Urothelium cell line (cell line): ENCODE measurements around the gene ENPP6.
"Not testable (repeated sequence)": the region's sequence is repeated elsewhere in the genome, so short reads cannot be mapped to it uniquely, and the experiment has no call there.

Experiments
- DNase-seq: peaks from one replicate; pipeline ENCODE4 v3.0.0; 2011; ENCODE audit warnings: low spot score, mixed read lengths
- FAIRE-seq: peaks from 2 replicates; lab custom pipeline; 2011; peaks lifted over from hg19 to GRCh38; lab: Jason Lieb, UNC

The ENPP6 gene

GRCh38 chr4:184066584-184067300, 150.9 kb downstream of the ENPP6 start:
- DNase-seq (no peak), FAIRE-seq (no peak)

DNA sequence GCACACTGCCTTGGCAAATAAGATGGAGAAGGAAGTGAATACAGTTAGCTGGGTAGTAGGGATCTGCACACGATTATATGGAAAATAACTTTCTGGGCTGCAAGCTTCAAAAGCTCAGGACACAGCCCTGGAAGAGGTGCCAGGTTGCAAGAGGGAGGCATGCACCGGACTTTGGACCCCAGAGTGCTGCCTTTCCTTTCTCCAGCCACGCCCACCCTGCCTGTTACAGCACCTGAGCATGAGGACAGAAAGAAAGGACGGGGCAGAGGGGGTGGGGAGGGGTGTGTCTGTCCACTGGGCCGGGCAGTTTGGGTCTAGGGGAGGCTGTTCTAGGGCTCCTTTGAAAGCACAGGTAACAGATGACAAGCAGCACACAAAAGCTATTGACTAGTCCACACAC, 152.8 kb downstream of the ENPP6 start:
- no peak for FAIRE-seq
- DNase-seq, result no peak

- DNase-seq (no peak), FAIRE-seq (no peak)
Observed at GRCh38 chr4:184062769-184063168, 154.9 kb downstream of the ENPP6 start.

DNA sequence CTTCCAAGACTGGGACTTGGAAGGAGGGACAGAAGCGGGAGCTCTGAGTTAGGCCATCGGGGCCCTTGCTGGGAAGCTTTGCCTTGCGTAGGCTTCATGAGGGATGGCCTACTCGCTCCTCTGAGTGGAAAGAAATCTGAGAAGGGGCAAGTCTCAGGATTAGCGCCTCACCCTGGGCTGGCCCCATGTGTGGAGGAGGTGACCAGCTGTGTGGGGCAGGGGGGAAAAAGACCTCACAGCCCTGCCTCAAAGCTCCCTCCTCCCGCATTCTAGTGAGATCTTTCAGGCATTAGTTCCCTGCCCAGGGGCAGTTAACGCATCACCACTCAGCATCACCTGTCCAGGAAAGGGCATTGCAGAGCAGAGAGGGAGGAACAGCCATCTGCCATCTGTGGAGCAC, 156.1 kb downstream of the ENPP6 start:
- no peak for FAIRE-seq
- DNase-seq, result no peak

GRCh38 chr4:184059099-184059498, 158.6 kb downstream of the ENPP6 start:
- no peak for FAIRE-seq

GRCh38 chr4:184058026-184058425, 159.6 kb downstream of the ENPP6 start:
- no peak for DNase-seq
- FAIRE-seq, result no peak

More at GRCh38 chr4:184059099-184059498, 158.6 kb downstream of the ENPP6 start:
- no peak for DNase-seq

GRCh38 chr4:184056877-184057276, 160.8 kb downstream of the ENPP6 start:
- DNase-seq (no peak), FAIRE-seq (no peak)

DNA sequence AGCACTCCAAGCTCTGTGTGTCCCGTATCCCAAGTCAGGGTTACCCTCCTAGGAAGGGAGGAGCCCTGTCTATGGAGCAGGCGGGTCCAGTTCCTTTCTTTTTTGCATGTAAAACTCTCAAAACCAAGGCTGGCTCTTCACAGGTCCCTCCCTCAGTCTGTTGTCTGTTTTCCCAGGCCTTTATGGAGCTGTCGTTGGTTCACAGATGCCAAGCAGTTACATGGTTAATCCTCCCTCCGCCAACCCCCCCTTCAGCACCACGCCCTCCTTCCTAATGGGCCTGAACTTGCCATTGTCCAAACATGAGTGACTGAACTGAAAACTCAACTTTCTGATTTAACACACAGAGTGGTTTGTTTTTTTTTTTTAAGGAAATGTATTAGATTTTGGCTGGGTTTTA, 164.2 kb downstream of the ENPP6 start:
- no peak for DNase-seq
- no peak for FAIRE-seq

DNA sequence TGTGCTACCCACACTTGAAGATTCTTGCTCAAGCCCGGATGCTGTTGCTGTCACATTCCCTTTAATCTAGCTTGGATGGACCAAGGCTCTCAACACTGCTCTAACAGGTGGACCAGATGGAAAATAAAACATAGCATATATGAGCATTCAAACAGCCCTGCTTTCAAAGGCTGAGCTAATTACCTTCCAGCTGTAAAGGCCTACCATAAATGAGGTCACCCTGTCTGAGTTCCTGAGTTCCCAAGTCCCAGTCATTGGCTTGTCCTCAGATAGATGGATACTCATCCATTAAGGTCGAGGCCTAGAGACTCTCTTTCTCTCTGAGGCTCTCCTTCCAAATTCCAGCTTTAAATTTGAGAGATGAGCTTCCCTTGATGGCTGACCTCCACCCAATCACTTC, 165.1 kb downstream of the ENPP6 start:
- DNase-seq (no peak), FAIRE-seq (no peak)

DNA sequence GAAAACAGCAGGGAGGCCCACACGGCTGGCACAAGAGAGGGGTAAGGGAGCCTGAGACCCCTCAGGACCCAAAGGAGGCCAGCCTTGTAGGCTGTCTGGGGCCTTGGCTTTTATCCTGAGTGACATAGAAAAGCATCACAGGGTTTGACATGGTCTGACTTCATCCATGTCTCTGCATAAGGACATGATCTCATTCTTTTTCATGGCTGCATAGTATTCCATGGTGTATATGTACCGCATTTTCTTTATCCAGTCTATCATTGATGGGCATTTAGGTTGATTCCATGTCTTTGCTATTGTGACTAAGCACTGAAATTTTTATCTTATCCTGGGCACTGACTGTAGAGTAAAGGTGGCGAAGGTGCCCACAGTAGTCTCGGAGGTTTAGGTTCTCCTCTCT, 166.4 kb downstream of the ENPP6 start:
- not testable (repeated sequence) for FAIRE-seq, DNase-seq

GRCh38 chr4:184046148-184046547, 171.5 kb downstream of the ENPP6 start:
- DNase-seq (no peak), FAIRE-seq (no peak)

- DNase-seq, result no peak
- no peak for FAIRE-seq
Observed at GRCh38 chr4:184041156-184041555, 176.5 kb downstream of the ENPP6 start.

- FAIRE-seq, result no peak
- DNase-seq, result no peak
Observed at GRCh38 chr4:184039963-184040383, 177.7 kb downstream of the ENPP6 start.
